ENCODE measurements around the gene MTCH2.
A peak's percentile ranks its signal among the peaks of the same experiment; 100 is the strongest.
"Not testable (repeated sequence)": the region's sequence is repeated elsewhere in the genome, so short reads cannot be mapped to it uniquely, and the experiment has no call there.

MTCH2 gene

GRCh38 chr11:47636331-47636730 is 6.0 kb downstream of the MTCH2 start:
- DNase-seq: not testable (repeated sequence)

- DNase-seq: no peak
Measured at GRCh38 chr11:47631473-47631872, 10.9 kb downstream of the MTCH2 start.

- no peak for DNase-seq
Measured at GRCh38 chr11:47628026-47628425, 14.3 kb downstream of the MTCH2 start.

GRCh38 chr11:47626234-47626633 is 16.1 kb downstream of the MTCH2 start:
- no peak for DNase-seq

GRCh38 chr11:47620836-47621378 is 21.5 kb downstream of the MTCH2 start:
- DNase-seq: no peak

GRCh38 chr11:47617417-47617809 is 24.9 kb downstream of the MTCH2 start:
- no peak for DNase-seq

- DNase-seq: peak; percentile 65 to 80 (median 72)
Measured at GRCh38 chr11:47616726-47617416, 25.5 kb downstream of the MTCH2 start.

- no peak for DNase-seq
Measured at GRCh38 chr11:47615249-47615648, 27.1 kb downstream of the MTCH2 start.

- DNase-seq: peak; percentile 58 to 85 (median 74)
Measured at GRCh38 chr11:47611348-47611794, 31.0 kb downstream of the MTCH2 start.

GRCh38 chr11:47609675-47610074 is 32.7 kb downstream of the MTCH2 start:
- DNase-seq: no peak

- DNase-seq: peak in 2 of 4 experiments; percentile 11 to 16
Measured at GRCh38 chr11:47607380-47607779, 35.0 kb downstream of the MTCH2 start.

- no peak for DNase-seq
Measured at GRCh38 chr11:47606731-47607130, 35.6 kb downstream of the MTCH2 start.

GRCh38 chr11:47605921-47606320 is 36.4 kb downstream of the MTCH2 start:
- no peak for DNase-seq

- no peak for DNase-seq
Measured at GRCh38 chr11:47603295-47603694, 39.1 kb downstream of the MTCH2 start.

GRCh38 chr11:47599902-47600301 is 42.5 kb downstream of the MTCH2 start:
- DNase-seq: no peak

- DNase-seq: no peak
Measured at GRCh38 chr11:47595967-47596366, 46.4 kb downstream of the MTCH2 start.

- DNase-seq: no peak
Measured at GRCh38 chr11:47595029-47595428, 47.3 kb downstream of the MTCH2 start.

- DNase-seq: peak in 1 of 4 experiments; percentile 46
Measured at GRCh38 chr11:47593934-47594855, 48.2 kb downstream of the MTCH2 start, which contains the start of gene C1QTNF4. Gene C1QTNF4 (minus strand): TSS chr11:47594411. CDS start chr11:47590810, 3,601 bp downstream.

GRCh38 chr11:47593492-47593933 is 48.8 kb downstream of the MTCH2 start:
- no peak for DNase-seq

- DNase-seq: no peak
Measured at GRCh38 chr11:47592970-47593369, 49.4 kb downstream of the MTCH2 start.

GRCh38 chr11:47592251-47592650 is 50.1 kb downstream of the MTCH2 start:
- DNase-seq: peak in 2 of 4 experiments; percentile 21 to 25

- no peak for DNase-seq
Measured at GRCh38 chr11:47591764-47592163, 50.6 kb downstream of the MTCH2 start.
